ENCODE results near the gene EIPR1.

EIPR1 gene

GRCh38 chr2:3418766-3419404 is 41.3 kb upstream of the EIPR1 start:
- WGBS (ENCODE audit: insufficient coverage, insufficient read length), result no CpG with 5 or more reads among the region's 11 CpGs
- no peaks in the 10 kb centered on the region for H3K9me3 ChIP-seq (ENCODE audit: control insufficient read depth, insufficient read depth, low read length)
- H3K4me3 ChIP-seq (ENCODE audit: low read length), result no peak overlapping the region
- no peaks in the 10 kb centered on the region for H3K27me3 ChIP-seq (ENCODE audit: control insufficient read depth, insufficient read depth, low read length)
- H3K27ac ChIP-seq (ENCODE audit: low read length), result no peak overlapping the region
- H3K4me1 ChIP-seq (ENCODE audit: control insufficient read depth, insufficient read depth, low read length), result no peaks in the 10 kb centered on the region
- H3K36me3 ChIP-seq (ENCODE audit: control insufficient read depth, insufficient read depth, low read length), result peaks cover 6% of the 10 kb centered on the region; the same call in 1 of the 2 replicates
- no peak for DNase-seq (ENCODE audit: low read depth, low spot score)

- Histone ChIP-seq H3K36me3 (ENCODE audit: control insufficient read depth, insufficient read depth, low read length) (peaks cover 6% of the 10 kb centered on the region; the same call in 1 of the 2 replicates), H3K4me3 (ENCODE audit: low read length) (no peak overlapping the region), H3K4me1 (ENCODE audit: control insufficient read depth, insufficient read depth, low read length) (no peaks in the 10 kb centered on the region), H3K27me3 (ENCODE audit: control insufficient read depth, insufficient read depth, low read length) (no peaks in the 10 kb centered on the region), H3K9me3 (ENCODE audit: control insufficient read depth, insufficient read depth, low read length) (no peaks in the 10 kb centered on the region), H3K27ac (ENCODE audit: low read length) (no peak overlapping the region)
- no peak for DNase-seq (ENCODE audit: low read depth, low spot score)
- WGBS (ENCODE audit: insufficient coverage, insufficient read length), result no CpG with 5 or more reads among the region's 25 CpGs
Measured at GRCh38 chr2:3414133-3414860, 36.7 kb upstream of the EIPR1 start.

- Histone ChIP-seq H3K27ac (ENCODE audit: low read length) (no peak overlapping the region), H3K4me1 (ENCODE audit: control insufficient read depth, insufficient read depth, low read length) (no peaks in the 10 kb centered on the region), H3K36me3 (ENCODE audit: control insufficient read depth, insufficient read depth, low read length) (peaks cover 6% of the 10 kb centered on the region; the same call in 1 of the 2 replicates), H3K9me3 (ENCODE audit: control insufficient read depth, insufficient read depth, low read length) (no peaks in the 10 kb centered on the region), H3K4me3 (ENCODE audit: low read length) (no peak overlapping the region), H3K27me3 (ENCODE audit: control insufficient read depth, insufficient read depth, low read length) (no peaks in the 10 kb centered on the region)
- WGBS (ENCODE audit: insufficient coverage, insufficient read length), result no CpG with 5 or more reads among the region's 4 CpGs
- no peak for DNase-seq (ENCODE audit: low read depth, low spot score)
Measured at GRCh38 chr2:3413697-3414096, 36.1 kb upstream of the EIPR1 start.

- Histone ChIP-seq H3K27ac (ENCODE audit: low read length) (no peak overlapping the region), H3K4me1 (ENCODE audit: control insufficient read depth, insufficient read depth, low read length) (no peaks in the 10 kb centered on the region), H3K36me3 (ENCODE audit: control insufficient read depth, insufficient read depth, low read length) (peaks cover 6% of the 10 kb centered on the region; the same call in 1 of the 2 replicates), H3K27me3 (ENCODE audit: control insufficient read depth, insufficient read depth, low read length) (no peaks in the 10 kb centered on the region), H3K4me3 (ENCODE audit: low read length) (no peak overlapping the region), H3K9me3 (ENCODE audit: control insufficient read depth, insufficient read depth, low read length) (no peaks in the 10 kb centered on the region)
- DNase-seq (ENCODE audit: low read depth, low spot score), result no peak
- no CpG with 5 or more reads among the region's 3 CpGs for WGBS (ENCODE audit: insufficient coverage, insufficient read length)
Measured at GRCh38 chr2:3411103-3411502, 33.5 kb upstream of the EIPR1 start.

GRCh38 chr2:3409627-3410170 is 32.1 kb upstream of the EIPR1 start:
- WGBS (ENCODE audit: insufficient coverage, insufficient read length), result no CpG with 5 or more reads among the region's 12 CpGs
- Histone ChIP-seq H3K36me3 (ENCODE audit: control insufficient read depth, insufficient read depth, low read length) (peaks cover 4% of the 10 kb centered on the region; the same call in 1 of the 2 replicates), H3K9me3 (ENCODE audit: control insufficient read depth, insufficient read depth, low read length) (no peaks in the 10 kb centered on the region), H3K27ac (ENCODE audit: low read length) (no peak overlapping the region), H3K4me3 (ENCODE audit: low read length) (no peak overlapping the region), H3K27me3 (ENCODE audit: control insufficient read depth, insufficient read depth, low read length) (no peaks in the 10 kb centered on the region), H3K4me1 (ENCODE audit: control insufficient read depth, insufficient read depth, low read length) (no peaks in the 10 kb centered on the region)
- DNase-seq (ENCODE audit: low read depth, low spot score), result no peak

- WGBS (ENCODE audit: insufficient coverage, insufficient read length), result no CpG with 5 or more reads among the region's 13 CpGs
- H3K36me3 ChIP-seq (ENCODE audit: control insufficient read depth, insufficient read depth, low read length), result no peaks in the 10 kb centered on the region
- H3K4me3 ChIP-seq (ENCODE audit: low read length), result no peak overlapping the region
- DNase-seq (ENCODE audit: low read depth, low spot score), result no peak
- H3K4me1 ChIP-seq (ENCODE audit: control insufficient read depth, insufficient read depth, low read length), result no peaks in the 10 kb centered on the region
- no peaks in the 10 kb centered on the region for H3K9me3 ChIP-seq (ENCODE audit: control insufficient read depth, insufficient read depth, low read length)
- H3K27ac ChIP-seq (ENCODE audit: low read length), result no peak overlapping the region
- H3K27me3 ChIP-seq (ENCODE audit: control insufficient read depth, insufficient read depth, low read length), result no peaks in the 10 kb centered on the region
Measured at GRCh38 chr2:3408781-3409180, 31.2 kb upstream of the EIPR1 start.

GRCh38 chr2:3406501-3406900 is 28.9 kb upstream of the EIPR1 start:
- Histone ChIP-seq H3K36me3 (ENCODE audit: control insufficient read depth, insufficient read depth, low read length) (no peaks in the 10 kb centered on the region), H3K27me3 (ENCODE audit: control insufficient read depth, insufficient read depth, low read length) (no peaks in the 10 kb centered on the region), H3K4me1 (ENCODE audit: control insufficient read depth, insufficient read depth, low read length) (no peaks in the 10 kb centered on the region), H3K4me3 (ENCODE audit: low read length) (no peak overlapping the region), H3K9me3 (ENCODE audit: control insufficient read depth, insufficient read depth, low read length) (no peaks in the 10 kb centered on the region), H3K27ac (ENCODE audit: low read length) (no peak overlapping the region)
- no peak for DNase-seq (ENCODE audit: low read depth, low spot score)
- no CpG with 5 or more reads among the region's 3 CpGs for WGBS (ENCODE audit: insufficient coverage, insufficient read length)

GRCh38 chr2:3405876-3406275 is 28.3 kb upstream of the EIPR1 start:
- no CpG with 5 or more reads among the region's 7 CpGs for WGBS (ENCODE audit: insufficient coverage, insufficient read length)
- H3K4me3 ChIP-seq (ENCODE audit: low read length), result no peak overlapping the region

GRCh38 chr2:3405307-3405706 is 27.7 kb upstream of the EIPR1 start:
- Histone ChIP-seq H3K36me3 (ENCODE audit: control insufficient read depth, insufficient read depth, low read length) (peaks cover 5% of the 10 kb centered on the region; the same call in 1 of the 2 replicates), H3K27me3 (ENCODE audit: control insufficient read depth, insufficient read depth, low read length) (no peaks in the 10 kb centered on the region), H3K9me3 (ENCODE audit: control insufficient read depth, insufficient read depth, low read length) (no peaks in the 10 kb centered on the region), H3K4me1 (ENCODE audit: control insufficient read depth, insufficient read depth, low read length) (no peaks in the 10 kb centered on the region), H3K27ac (ENCODE audit: low read length) (no peak overlapping the region), H3K4me3 (ENCODE audit: low read length) (no peak overlapping the region)
- no CpG with 5 or more reads among the region's 6 CpGs for WGBS (ENCODE audit: insufficient coverage, insufficient read length)
- no peak for DNase-seq (ENCODE audit: low read depth, low spot score)

More at GRCh38 chr2:3405876-3406275, 28.3 kb upstream of the EIPR1 start:
- DNase-seq (ENCODE audit: low read depth, low spot score), result no peak
- no peaks in the 10 kb centered on the region for H3K36me3 ChIP-seq (ENCODE audit: control insufficient read depth, insufficient read depth, low read length)
- no peaks in the 10 kb centered on the region for H3K4me1 ChIP-seq (ENCODE audit: control insufficient read depth, insufficient read depth, low read length)
- H3K9me3 ChIP-seq (ENCODE audit: control insufficient read depth, insufficient read depth, low read length), result no peaks in the 10 kb centered on the region
- no peak overlapping the region for H3K27ac ChIP-seq (ENCODE audit: low read length)
- no peaks in the 10 kb centered on the region for H3K27me3 ChIP-seq (ENCODE audit: control insufficient read depth, insufficient read depth, low read length)

- Histone ChIP-seq H3K36me3 (ENCODE audit: control insufficient read depth, insufficient read depth, low read length) (peaks cover 5% of the 10 kb centered on the region; the same call in 1 of the 2 replicates), H3K4me3 (ENCODE audit: low read length) (no peak overlapping the region), H3K27ac (ENCODE audit: low read length) (no peak overlapping the region), H3K9me3 (ENCODE audit: control insufficient read depth, insufficient read depth, low read length) (no peaks in the 10 kb centered on the region), H3K27me3 (ENCODE audit: control insufficient read depth, insufficient read depth, low read length) (no peaks in the 10 kb centered on the region), H3K4me1 (ENCODE audit: control insufficient read depth, insufficient read depth, low read length) (no peaks in the 10 kb centered on the region)
- WGBS (ENCODE audit: insufficient coverage, insufficient read length), result 96% methylated on average over 3 of the region's 11 CpGs
- DNase-seq (ENCODE audit: low read depth, low spot score), result no peak
Measured at GRCh38 chr2:3404349-3404894, 26.8 kb upstream of the EIPR1 start.
